ENCODE results near the gene SRP9.
"Not testable (repeated sequence)": the region's sequence is repeated elsewhere in the genome, so short reads cannot be mapped to it uniquely, and the experiment has no call there.

- TF ChIP-seq EZH2phosphoT487 (IDR thresholded peaks at IDR 0.05; ENCODE audit: low read depth, severe bottlenecking, unreplicated experiment); EZH2 (IDR thresholded peaks at IDR 0.05; ENCODE audit: borderline replicate concordance): not testable (repeated sequence)
- TF ChIP-seq, protein P1, sequence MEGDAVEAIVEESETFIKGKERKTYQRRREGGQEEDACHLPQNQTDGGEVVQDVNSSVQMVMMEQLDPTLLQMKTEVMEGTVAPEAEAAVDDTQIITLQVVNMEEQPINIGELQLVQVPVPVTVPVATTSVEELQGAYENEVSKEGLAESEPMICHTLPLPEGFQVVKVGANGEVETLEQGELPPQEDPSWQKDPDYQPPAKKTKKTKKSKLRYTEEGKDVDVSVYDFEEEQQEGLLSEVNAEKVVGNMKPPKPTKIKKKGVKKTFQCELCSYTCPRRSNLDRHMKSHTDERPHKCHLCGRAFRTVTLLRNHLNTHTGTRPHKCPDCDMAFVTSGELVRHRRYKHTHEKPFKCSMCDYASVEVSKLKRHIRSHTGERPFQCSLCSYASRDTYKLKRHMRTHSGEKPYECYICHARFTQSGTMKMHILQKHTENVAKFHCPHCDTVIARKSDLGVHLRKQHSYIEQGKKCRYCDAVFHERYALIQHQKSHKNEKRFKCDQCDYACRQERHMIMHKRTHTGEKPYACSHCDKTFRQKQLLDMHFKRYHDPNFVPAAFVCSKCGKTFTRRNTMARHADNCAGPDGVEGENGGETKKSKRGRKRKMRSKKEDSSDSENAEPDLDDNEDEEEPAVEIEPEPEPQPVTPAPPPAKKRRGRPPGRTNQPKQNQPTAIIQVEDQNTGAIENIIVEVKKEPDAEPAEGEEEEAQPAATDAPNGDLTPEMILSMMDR (IDR thresholded peaks at IDR 0.05; ENCODE audit: poor library complexity): not testable (repeated sequence)
These were observed 23.5 kb downstream of the SRP9 start for GRCh38 chr1:225801146-225801545.
